ENCODE measurements around the gene IL36RN. TPM values are rescaled to one million over a fixed set of nuclear protein-coding genes. Genes with fewer than 3 reads are reported as not detected.

IL36RN gene
- polyA plus RNA-seq, 2 of the 4 experiments (the other 2 are of a cell fraction): not detected

DNA sequence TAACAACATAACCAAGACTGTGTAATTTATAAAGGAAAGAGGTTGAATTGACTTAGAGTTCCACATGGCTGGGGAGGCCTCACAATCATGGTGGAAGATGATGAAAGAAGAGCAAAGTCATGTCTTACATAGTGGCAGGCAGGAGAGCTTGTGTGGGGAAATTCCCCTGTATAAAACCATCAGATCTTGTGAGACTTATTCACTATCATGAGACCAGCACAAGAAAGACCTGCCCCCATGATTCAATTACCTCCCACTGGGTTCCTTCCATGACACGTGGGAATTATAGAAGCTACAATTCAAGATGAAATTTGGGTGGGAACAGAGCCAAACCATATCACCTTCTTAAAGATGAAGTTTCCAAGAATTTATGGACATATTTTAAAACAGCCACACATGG lies 2.5 kb upstream of the IL36RN start:
- DNase-seq (ENCODE audit: low read depth in 1 of 2, low spot score in 1 of 2): no peak
- H3K27ac ChIP-seq: no peak overlapping the region
- FAIRE-seq: no peak
- no peaks in the 10 kb centered on the region for H3K4me1 ChIP-seq
- no peak for ATAC-seq
- H3K4me2 ChIP-seq: no peak overlapping the region
- H3K9me3 ChIP-seq: peaks cover 22% of the 10 kb centered on the region
- no peak for TF ChIP-seq PHF8 (IDR thresholded peaks at IDR 0.05; ENCODE audit: borderline replicate concordance, low read depth)
- POLR2A ChIA-PET: no interaction called here
- no peak overlapping the region for H3K4me3 ChIP-seq
- 6% methylated on average over 1 of the region's 1 CpG for WGBS (ENCODE audit: missing lambda C conversion rate)
- CTCF ChIA-PET: interaction anchor here (1.2 kb wide), 1 partner anchor 24 kb away, joined by 3 read pairs; no protein-coding TSS in a partner anchor

DNA sequence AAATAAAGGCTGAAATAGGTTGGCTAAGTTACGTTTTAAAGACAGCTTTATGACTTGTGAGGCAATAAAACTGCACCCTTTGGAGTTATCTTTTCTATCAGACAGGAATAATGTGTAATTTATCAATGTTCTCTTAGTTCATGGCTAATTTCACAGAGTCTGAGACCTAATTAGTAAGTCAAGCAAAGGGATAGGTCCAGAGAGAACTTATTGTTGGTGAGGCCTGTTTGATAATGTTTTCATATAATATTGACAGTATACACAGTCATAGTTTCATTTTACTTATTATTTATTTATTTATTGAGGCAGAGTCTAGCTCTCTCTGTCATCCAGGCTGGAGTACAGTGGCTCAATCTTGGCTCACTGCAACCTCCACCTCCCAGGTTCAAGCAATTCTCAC lies 1.9 kb upstream of the IL36RN start:
- WGBS (ENCODE audit: missing lambda C conversion rate): 26% methylated on average over 1 of the region's 1 CpG
- FAIRE-seq (no peak), DNase-seq (ENCODE audit: low read depth in 1 of 2, low spot score in 1 of 2) (no peak), ATAC-seq (no peak)
- H3K9me3 ChIP-seq: peaks cover 22% of the 10 kb centered on the region
- no peak overlapping the region for H3K4me2 ChIP-seq
- ChIA-PET POLR2A (no interaction called here), CTCF (interaction anchor here (1.2 kb wide), 1 partner anchor 24 kb away, joined by 3 read pairs; no protein-coding TSS in a partner anchor)
- no peaks in the 10 kb centered on the region for H3K4me1 ChIP-seq
- TF ChIP-seq ZC3H11A (IDR thresholded peaks at IDR 0.05): no peak
- no peak for TF ChIP-seq CBX2 (IDR thresholded peaks at IDR 0.05; ENCODE audit: borderline replicate concordance, low read depth)
- TF ChIP-seq HOXB13 (CRISPR knock-in tag; IDR thresholded peaks at IDR 0.05; ENCODE audit: low read depth): no peak
- TF ChIP-seq GATA3 (IDR thresholded peaks at IDR 0.05; ENCODE audit: borderline replicate concordance): no peak
- TF ChIP-seq MYC (IDR thresholded peaks at IDR 0.05; ENCODE audit: borderline replicate concordance, low read length): no peak
- no peak for TF ChIP-seq ZFP36 (IDR thresholded peaks at IDR 0.05; ENCODE audit: borderline replicate concordance, partially characterized antibody)
- TF ChIP-seq NFE2L2 (conservative IDR thresholded peaks at IDR 0.05; ENCODE audit: low read length): no peak
- TF ChIP-seq MAFK (IDR thresholded peaks at IDR 0.05; ENCODE audit: partially characterized antibody): no peak
- TF ChIP-seq HEYL (CRISPR knock-in tag; IDR thresholded peaks at IDR 0.05): no peak
- TF ChIP-seq, protein P1, sequence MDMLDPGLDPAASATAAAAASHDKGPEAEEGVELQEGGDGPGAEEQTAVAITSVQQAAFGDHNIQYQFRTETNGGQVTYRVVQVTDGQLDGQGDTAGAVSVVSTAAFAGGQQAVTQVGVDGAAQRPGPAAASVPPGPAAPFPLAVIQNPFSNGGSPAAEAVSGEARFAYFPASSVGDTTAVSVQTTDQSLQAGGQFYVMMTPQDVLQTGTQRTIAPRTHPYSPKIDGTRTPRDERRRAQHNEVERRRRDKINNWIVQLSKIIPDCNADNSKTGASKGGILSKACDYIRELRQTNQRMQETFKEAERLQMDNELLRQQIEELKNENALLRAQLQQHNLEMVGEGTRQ (IDR thresholded peaks at IDR 0.05): no peak
- TF ChIP-seq, protein P2, sequence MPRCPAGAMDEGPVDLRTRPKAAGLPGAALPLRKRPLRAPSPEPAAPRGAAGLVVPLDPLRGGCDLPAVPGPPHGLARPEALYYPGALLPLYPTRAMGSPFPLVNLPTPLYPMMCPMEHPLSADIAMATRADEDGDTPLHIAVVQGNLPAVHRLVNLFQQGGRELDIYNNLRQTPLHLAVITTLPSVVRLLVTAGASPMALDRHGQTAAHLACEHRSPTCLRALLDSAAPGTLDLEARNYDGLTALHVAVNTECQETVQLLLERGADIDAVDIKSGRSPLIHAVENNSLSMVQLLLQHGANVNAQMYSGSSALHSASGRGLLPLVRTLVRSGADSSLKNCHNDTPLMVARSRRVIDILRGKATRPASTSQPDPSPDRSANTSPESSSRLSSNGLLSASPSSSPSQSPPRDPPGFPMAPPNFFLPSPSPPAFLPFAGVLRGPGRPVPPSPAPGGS (IDR thresholded peaks at IDR 0.05): no peak
- no peak for TF ChIP-seq HMGXB4 (CRISPR knock-in tag; IDR thresholded peaks at IDR 0.05; ENCODE audit: borderline replicate concordance)
- no peak for TF ChIP-seq MAZ (IDR thresholded peaks at IDR 0.05; ENCODE audit: borderline replicate concordance, low read depth, low read length)
- TF ChIP-seq FOSL2 (IDR thresholded peaks at IDR 0.05): no peak
- TF ChIP-seq FOSL2 (CRISPR knock-in tag; IDR thresholded peaks at IDR 0.05): no peak
- no peak for TF ChIP-seq TP53 (CRISPR knock-in tag; IDR thresholded peaks at IDR 0.05)
- TF ChIP-seq HDAC2 (IDR thresholded peaks at IDR 0.05): no peak
- no peak for TF ChIP-seq KDM5A (IDR thresholded peaks at IDR 0.05)
- TF ChIP-seq, protein P3, sequence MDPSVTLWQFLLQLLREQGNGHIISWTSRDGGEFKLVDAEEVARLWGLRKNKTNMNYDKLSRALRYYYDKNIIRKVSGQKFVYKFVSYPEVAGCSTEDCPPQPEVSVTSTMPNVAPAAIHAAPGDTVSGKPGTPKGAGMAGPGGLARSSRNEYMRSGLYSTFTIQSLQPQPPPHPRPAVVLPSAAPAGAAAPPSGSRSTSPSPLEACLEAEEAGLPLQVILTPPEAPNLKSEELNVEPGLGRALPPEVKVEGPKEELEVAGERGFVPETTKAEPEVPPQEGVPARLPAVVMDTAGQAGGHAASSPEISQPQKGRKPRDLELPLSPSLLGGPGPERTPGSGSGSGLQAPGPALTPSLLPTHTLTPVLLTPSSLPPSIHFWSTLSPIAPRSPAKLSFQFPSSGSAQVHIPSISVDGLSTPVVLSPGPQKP (IDR thresholded peaks at IDR 0.05; ENCODE audit: low read depth, low read length): no peak
- no peak overlapping the region for H3K27ac ChIP-seq
- H3K4me3 ChIP-seq: no peak overlapping the region

Data from A549 (cell line).